AG20443 (cell line): Measurements from ENCODE around the gene DCBLD1.
"Not testable (repeated sequence)": the region's sequence is repeated elsewhere in the genome, so short reads cannot be mapped to it uniquely, and the experiment has no call there.

Experiments used
- DNase-seq: peaks from one replicate; pipeline ENCODE4 v3.0.0; 2012; ENCODE audit warnings: low spot score, mixed read lengths

The DCBLD1 gene

GRCh38 chr6:117482240-117483003 lies at the start of gene DCBLD1:
Gene DCBLD1, plus strand, starts transcription at chr6:117482674. Its CDS starts 108 bp downstream, at chr6:117482782.
- peak; percentile 96 for DNase-seq

- peak; percentile 75 for DNase-seq
Measured at GRCh38 chr6:117440706-117441525, 41.6 kb upstream of the DCBLD1 start.

DNA sequence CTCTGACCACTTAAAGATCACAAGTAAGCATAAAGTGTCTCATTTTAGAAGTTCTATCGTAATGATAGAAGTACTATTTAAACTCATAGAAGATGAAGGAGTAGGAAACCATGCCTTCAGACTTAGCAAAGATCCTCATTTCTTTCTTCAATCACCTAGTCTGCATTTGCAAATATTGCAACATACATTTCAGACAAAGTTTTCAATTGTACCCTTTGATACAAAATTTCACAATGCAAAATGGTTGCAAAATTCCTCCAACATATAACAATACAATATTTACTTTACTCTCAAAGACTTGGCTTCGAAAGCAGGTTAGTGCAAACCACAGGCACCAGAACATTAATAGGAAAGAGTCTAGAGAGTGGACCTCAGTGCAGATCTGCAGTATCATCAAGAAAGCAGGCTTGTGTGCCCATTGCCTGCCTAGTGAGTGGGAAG lies 40.6 kb upstream of the DCBLD1 start:
- no peak for DNase-seq

GRCh38 chr6:117442313-117442712 lies 40.2 kb upstream of the DCBLD1 start:
- not testable (repeated sequence) for DNase-seq

- DNase-seq: no peak
Measured at GRCh38 chr6:117444600-117444999, 37.9 kb upstream of the DCBLD1 start.

GRCh38 chr6:117446861-117447260 lies 35.6 kb upstream of the DCBLD1 start:
- DNase-seq: no peak

GRCh38 chr6:117448011-117448410 lies 34.5 kb upstream of the DCBLD1 start:
- DNase-seq: no peak

GRCh38 chr6:117448732-117449485 lies 33.6 kb upstream of the DCBLD1 start:
- DNase-seq: peak; percentile 72

DNA sequence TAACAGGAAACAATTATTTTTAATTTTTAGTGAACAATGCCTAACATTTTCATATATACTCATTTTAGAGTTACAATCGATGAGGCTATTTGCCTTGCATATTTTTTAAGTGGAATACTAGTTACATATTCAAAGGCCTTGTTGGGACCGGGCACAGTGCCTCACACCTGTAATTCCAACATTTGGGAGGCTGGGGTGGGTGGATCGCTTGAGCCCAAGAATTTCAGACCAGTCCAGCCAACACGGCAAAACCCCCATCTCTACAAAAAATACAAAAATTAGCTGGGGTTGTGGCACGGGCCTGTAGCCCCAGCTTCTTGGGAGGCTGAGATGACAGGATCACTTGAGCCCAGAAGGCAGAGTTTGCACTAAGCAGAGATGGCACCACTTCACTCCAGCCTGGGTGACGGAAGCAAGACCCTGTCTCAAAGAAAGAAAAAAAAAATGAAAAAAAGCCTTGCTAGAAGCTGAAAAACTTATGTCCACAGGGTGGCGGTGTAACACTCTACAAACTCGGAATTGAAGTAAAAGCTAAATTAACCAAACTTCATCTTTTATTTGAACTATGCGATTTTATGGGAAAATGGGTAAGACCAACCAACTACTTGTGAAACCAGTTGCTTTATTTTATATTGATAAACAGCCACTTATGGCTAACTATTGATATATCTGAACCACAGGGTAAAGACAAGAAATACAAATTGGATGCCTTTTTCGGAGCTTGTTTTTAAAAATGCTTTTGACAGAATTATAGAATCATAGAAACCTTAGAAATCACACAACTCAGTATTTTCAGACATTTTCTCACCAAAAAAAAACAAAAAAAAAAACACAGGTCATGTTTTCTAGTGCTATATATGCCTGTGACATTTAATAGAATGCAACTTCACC lies 32.7 kb upstream of the DCBLD1 start:
- DNase-seq: peak; percentile 35

GRCh38 chr6:117451671-117452070 lies 30.8 kb upstream of the DCBLD1 start:
- DNase-seq: no peak

DNA sequence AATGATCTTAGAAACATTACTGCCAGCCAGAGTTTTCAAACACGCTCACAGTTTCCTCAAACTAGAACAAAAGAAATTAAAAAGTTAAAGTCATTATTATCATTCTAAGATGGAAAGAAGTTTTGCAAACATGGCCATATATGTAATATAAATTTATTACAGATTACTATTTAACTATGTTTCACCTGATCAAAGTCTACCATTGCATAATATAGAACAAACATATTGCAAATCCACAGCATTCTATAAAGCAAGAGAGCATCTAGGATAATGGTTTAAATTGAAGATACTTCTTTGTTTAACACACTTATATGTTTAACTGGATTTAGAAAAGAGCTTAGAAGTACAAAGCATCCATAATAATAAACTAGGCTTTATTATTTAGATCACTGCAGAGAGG lies 26.2 kb upstream of the DCBLD1 start:
- no peak for DNase-seq

- no peak for DNase-seq
Measured at GRCh38 chr6:117456998-117457397, 25.5 kb upstream of the DCBLD1 start.

DNA sequence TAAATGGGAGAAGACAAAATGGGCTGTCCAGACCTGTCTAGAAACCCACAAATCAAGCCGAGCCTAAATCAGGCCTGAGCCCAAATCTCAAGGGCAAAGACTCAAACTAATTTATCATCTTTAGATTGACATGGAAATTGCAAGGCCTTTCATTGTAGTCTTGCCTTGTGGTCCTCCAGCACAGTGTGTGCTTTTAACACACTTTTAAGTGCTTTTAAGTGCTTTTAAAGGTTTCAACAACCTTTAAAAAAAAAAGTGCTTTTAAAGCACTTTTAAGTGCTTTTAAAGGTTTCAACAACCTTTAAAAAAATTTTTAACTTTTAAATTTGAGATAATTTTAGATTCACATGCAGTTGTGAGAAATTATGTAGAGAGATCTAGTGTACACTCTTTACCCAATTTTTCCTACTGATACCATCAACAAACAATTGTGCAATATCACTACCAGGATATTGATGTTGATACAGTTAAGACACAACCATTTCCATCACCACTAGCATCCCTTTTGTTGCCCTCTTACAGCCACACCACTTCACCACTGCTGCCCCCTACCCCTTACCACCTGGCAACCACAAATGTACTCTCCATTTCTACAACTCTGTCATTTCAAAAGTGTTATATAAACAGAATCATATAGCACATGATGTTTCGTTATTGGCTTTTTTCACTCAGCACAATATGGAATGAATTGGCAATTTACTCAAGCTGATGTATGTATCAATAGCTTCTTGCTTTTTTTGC lies 23.1 kb upstream of the DCBLD1 start:
- DNase-seq: no peak

GRCh38 chr6:117463762-117464665 lies 18.5 kb upstream of the DCBLD1 start:
- peak; percentile 56 for DNase-seq

DNA sequence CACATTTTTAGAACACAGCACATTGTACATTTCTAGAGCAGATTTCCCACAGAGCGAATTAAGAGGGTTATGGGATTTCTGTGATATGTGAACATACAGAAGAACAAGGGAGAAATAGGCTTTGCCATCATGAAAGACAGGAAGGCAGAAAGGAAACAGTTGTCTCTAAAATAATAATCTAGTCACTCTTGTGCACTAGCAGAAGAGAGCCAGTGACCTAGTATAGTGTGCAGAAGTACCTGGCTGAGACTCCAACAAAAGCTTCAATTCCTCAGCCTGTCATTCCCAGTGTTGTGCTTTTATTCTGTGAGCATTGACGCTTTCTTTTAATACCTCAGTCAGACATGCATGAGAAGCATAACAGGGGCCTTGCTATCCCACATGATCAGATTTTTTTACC lies 17.8 kb upstream of the DCBLD1 start:
- no peak for DNase-seq

DNA sequence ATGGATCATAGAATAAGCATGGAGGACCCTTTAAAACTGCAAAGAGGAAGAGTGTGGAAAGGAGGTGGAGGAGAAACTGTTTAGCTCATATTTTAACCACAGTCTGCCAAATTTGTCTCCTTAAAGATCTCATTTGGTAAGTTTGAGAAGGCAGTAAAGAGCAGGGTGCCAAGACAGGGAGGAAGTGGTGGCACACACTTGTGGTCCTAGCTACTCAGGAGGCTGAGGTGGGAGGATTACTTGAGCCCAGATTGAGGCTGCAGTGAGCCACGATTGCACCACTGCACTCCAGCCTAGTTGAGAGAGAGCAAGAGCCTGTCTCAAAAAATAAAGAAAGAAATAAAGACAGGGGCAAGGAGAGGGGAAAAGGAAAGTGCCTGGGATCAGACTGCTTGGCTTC lies 16.8 kb upstream of the DCBLD1 start:
- DNase-seq: no peak

DNA sequence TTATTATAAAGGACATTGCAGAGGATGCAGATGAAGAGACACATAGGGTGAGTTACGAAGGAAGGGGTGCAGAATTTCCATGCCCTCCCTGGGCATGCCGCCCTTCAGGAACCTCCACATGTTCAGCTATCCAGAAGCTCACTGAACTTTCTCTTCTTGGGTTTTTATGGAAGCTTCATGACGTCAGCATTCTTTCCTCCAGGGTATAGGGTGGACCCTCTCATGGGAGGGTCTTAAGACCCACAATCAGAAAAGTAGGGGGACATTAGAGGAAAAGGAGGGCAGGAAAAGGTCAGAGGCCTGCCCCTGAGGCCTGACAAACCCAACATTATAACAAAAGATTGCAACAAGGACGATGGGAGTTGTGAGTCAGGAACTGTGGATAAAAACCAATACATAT lies 14.6 kb upstream of the DCBLD1 start:
- DNase-seq: no peak

DNA sequence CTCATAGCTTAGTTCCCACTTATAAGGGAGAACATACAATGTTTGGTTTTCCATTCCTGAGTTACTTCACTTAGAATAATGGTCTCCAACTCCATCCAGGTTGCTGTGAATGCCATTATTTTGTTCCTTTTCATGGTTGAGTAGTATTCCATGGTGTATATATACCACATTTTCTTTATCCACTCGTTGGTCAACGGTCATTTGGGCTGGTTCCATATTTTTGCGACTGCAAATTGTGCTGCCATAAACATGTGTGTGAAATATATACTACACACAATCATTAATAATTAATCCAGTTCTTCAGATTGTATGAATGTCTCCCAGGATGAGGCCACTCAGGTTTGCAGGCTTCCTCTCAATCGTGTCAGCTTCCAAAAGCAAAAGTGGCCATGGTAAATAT lies 13.9 kb upstream of the DCBLD1 start:
- DNase-seq: not testable (repeated sequence)

- no peak for DNase-seq
Measured at GRCh38 chr6:117469356-117469755, 13.1 kb upstream of the DCBLD1 start.

GRCh38 chr6:117469791-117470190 lies 12.7 kb upstream of the DCBLD1 start:
- DNase-seq: no peak
